Measurements from ENCODE around the gene HPSE.
A peak's percentile ranks its signal among the peaks of the same experiment; 100 is the strongest.

The HPSE gene

DNA sequence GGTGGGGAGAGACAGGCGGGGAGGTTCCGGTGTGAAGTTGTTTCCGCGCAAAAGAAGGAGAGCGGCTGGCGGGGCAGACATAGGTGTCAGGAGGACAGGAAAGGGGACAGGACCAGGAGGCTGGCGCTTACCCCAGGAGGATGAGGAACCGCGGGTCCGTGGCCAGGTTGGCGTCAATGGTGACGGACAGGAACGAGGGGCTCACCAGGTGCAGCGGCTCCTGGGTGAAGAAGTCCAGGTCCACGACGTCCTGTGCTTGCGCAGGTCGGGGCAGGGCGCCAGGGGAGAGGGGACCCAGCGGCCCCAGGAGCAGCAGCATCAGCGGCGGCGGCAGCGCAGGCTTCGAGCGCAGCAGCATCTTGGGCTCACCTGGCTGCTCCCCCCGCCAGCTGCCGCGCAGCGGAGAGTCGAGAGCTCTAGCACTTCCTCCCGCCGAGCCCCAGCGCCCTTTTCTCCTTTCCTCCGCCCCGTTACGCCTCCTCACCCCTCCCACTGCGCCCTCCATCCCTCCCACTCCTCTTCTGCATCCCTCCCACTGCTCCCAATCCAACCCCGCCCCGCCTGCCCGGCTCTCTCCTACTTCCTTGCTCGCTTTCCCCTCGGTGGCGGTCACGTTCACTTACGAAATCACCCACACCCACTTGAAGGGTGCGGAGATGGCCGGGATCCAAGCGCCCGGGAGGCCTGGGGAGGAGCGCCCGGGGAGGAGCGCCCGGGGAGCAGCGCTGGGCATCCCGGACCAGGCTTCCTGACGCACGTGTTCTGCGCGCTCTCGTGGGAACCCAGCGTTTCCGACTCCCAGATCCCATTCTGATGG lies at the start of gene HPSE:
Gene HPSE, minus strand, starts transcription at position 424 of the 817 bp plus-strand sequence. Its CDS starts 66 bp downstream, at position 358.
- DNase-seq, result peak; percentile 16 to 58 (median 52)

DNA sequence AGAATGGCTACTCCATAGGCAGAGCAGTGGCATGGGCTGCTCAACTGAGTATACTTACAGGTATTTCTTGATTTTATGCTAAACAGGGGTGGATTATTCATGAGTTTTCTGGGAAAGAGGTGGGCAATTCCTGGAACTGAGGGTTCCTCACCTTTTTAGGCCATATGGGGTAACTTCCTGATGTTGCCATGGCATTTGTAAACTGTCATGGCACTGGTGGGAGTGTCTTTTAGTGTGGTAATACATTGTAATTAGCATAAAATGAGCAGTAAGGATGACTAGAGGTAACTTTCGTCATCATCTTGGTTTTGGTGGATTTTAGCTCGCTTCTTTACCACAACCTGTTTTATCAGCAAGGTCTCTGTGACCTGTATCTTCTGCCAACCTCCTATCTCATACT lies 48.2 kb upstream of the HPSE start:
- DNase-seq, result no peak

DNA sequence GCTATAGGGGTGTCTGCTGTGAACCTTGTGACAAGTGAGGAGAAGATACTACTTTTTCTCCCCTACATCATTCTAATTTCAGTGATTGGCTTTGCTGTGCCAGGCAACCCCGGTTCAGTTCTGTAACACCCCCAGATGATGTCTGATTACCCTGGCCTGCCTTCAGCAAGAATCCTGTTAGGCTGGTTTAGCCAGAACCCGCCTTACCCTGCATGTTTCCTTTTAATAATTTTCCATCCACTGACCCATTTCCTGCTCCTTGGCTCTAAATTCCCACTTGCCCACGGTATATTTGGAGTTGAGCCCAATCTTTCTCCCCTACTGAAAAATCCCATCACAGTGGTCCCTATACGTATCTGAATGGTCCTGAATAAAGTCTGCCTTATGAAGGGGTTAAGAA lies 46.5 kb upstream of the HPSE start:
- no peak for DNase-seq

GRCh38 chr4:83378419-83378818 lies 43.8 kb upstream of the HPSE start:
- no peak for DNase-seq

- no peak for DNase-seq
Measured at GRCh38 chr4:83372931-83373330, 38.3 kb upstream of the HPSE start.

GRCh38 chr4:83371936-83372335 lies 37.3 kb upstream of the HPSE start:
- DNase-seq, result no peak

- no peak for DNase-seq
Measured at GRCh38 chr4:83371235-83371634, 36.6 kb upstream of the HPSE start.

GRCh38 chr4:83370640-83370906 lies 35.9 kb upstream of the HPSE start:
- DNase-seq, result no peak

- DNase-seq, result no peak
Measured at GRCh38 chr4:83369831-83370639, 35.4 kb upstream of the HPSE start.

DNA sequence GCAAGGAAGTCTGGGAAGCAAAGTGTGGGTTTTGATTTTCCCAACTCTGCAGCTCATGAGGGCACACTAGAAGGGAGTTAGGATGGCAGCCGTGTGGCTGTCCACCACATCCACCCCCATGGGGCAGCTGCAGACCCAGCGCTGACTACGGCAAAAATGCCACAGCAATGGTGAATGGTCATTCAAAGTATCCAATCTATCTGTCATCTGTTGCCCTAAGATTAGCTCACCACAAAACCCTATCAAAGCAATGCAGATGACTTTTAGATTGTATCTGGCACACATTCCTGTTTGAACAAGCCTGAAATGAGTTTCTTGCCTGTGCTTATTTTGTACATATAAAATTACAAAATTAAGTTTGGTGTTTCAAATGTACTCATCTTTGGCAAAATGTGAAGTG lies 29.7 kb upstream of the HPSE start:
- DNase-seq, result no peak

DNA sequence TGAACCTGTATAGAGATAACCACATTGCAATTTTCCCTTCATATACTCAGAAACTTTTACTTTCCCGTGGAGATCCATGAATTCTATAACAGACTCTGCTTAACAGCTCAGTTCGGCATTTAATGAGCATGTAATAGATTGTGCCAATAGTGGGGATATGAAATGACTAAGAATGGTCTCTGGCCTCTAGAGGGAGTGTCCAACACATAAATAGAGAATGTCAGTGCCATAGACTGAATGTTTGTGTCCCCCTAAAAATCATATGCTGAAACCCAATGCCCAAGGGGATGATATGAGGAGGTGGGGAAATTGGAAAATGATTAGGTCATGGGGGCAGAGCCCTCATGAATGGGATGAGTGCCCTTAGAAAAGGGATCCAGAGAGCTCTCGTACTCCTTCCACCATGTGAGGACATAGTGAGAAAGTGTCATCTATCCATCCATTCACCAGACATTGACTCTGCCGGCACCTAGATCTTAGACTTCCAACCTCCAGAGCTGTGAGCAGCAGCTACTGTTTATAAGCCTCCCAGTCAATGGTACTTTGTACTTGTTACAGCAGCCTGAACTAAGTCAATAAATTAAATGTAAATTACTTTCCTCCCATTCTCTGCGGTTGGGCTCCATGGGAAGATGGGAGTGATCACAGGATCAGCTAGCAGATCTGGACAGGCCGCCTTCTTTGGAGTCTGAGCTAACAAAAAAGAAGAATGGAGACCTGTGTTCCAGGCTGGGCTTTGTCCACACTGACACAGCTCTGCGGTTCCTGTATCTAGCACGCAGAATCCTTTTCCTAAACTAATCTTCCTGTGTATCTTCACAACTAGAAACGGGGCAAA lies 28.1 kb upstream of the HPSE start:
- no peak for DNase-seq

DNA sequence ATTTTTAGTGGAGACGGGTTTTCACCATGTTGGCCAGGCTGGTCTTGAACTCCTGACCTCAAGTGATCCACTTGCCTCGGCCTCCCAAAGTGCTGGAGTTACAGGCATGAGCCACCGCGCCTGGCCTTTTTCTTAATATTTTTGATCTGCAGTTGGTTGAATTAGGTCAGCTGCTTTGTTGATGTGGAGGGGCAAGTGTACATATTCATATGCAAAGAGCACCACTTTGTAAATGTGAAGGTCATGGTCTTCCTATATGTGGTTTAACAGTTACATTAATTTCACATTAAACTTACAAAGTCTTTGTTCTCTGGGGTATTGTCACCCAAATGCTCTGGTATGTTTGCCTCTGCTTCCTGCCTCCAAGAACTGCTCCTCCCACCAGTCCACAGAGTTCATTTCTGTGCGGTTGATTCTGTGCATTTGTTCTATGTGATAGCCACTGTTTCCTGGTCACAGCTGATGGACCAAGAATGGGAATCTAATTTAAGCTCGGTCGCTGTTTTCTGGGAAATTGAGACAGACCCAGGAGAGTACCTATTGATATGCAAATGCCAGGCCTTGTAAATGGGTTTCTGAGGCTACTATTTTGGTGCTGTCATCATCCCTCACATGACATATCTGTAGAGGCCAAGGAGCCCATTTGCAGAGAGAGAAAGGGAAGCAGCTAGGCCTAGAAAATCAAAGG lies 26.9 kb upstream of the HPSE start:
- no peak for DNase-seq

- no peak for DNase-seq
Measured at GRCh38 chr4:83360018-83360417, 25.4 kb upstream of the HPSE start.

DNA sequence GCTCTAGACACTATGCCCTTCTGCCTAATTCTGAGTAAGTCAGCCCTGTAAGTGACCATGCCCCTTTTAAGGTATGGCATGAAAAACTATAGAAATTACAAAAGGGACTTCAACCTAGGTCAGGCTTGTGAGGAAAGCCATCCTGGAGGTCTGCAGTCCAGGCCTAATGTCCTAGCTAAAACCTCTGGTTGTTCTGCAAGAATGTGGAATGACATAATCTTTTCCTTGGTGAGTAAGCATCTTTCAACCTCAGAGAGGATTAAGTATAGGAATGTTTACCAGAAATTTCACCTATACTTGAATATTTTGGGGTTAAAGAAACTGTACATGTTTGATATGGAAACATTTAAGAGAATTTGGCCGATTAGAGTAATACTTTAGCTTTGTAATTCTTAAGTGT lies 23.8 kb upstream of the HPSE start:
- DNase-seq, result no peak

- no peak for DNase-seq
Measured at GRCh38 chr4:83356899-83357661, 22.4 kb upstream of the HPSE start.

GRCh38 chr4:83353516-83353915 lies 18.9 kb upstream of the HPSE start:
- no peak for DNase-seq

DNA sequence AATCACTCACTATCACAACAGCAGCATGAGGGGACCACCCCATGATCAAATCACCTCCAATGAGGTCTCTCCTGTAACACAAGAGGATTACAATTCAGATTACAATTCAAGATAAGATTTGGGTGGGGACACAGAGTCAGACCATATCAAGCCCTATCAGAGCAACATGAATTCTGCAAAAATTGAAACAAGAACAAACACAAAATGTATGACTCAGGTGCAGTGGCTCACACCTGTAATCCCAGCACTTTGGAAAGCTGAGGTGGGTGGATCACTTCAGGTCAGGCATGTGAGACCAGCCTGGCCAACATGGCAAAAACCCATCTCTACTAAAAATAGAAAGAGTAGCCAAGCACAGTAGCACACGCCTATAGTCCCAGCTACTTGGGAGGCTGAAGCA lies 13.4 kb upstream of the HPSE start:
- no peak for DNase-seq

- DNase-seq, result no peak
Measured at GRCh38 chr4:83342476-83342875, 7.8 kb upstream of the HPSE start.

- DNase-seq, result no peak
Measured at GRCh38 chr4:83340692-83341343, 6.2 kb upstream of the HPSE start.

- DNase-seq, result no peak
Measured at GRCh38 chr4:83339573-83339972, 4.9 kb upstream of the HPSE start.

GRCh38 chr4:83335701-83336100 lies 1.1 kb upstream of the HPSE start:
- no peak for DNase-seq

- no peak for DNase-seq
Measured at GRCh38 chr4:83331956-83332355, 2.7 kb downstream of the HPSE start.

Measured in activated CD4-positive, CD25-positive, alpha-beta regulatory T cell (primary cell).